SK-N-SH treated with all-trans-retinoic acid at 6 μM for 48 hours (cell line): ENCODE results near the gene NASP.
"Not testable (repeated sequence)": the region's sequence is repeated elsewhere in the genome, so short reads cannot be mapped to it uniquely, and the experiment has no call there.

Experiments
- ATAC-seq: fragments of 200-7000 bp; cut with Tn5 transposase; 3 replicates; pipeline ENCODE4 v1.9.1; 2020; ENCODE audit warnings: mild to moderate bottlenecking, moderate library complexity
- ARNTL ChIP-seq: fragments of 450-650 bp; formaldehyde crosslinking; IDR thresholded peaks from 2 replicates; pipeline ENCODE4 v1.5.0; 2020; ENCODE audit warnings: low read depth, mild to moderate bottlenecking, moderate library complexity, borderline replicate concordance
- BACH2 ChIP-seq: fragments of 250-450 bp; sonication (Bioruptor Pico); IDR thresholded peaks from 2 replicates; pipeline ENCODE4 v1.9.0; 2021; ENCODE audit warnings: mild to moderate bottlenecking, borderline replicate concordance
- CSDC2 ChIP-seq: fragments of 250-450 bp; sonication (Bioruptor Pico); IDR thresholded peaks from 2 replicates; pipeline ENCODE4 v1.5.0; 2020; ENCODE audit warnings: mild to moderate bottlenecking, moderate library complexity
- CSRNP3 ChIP-seq: fragments of 250-450 bp; sonication (Bioruptor Pico); IDR thresholded peaks from 2 replicates; pipeline ENCODE4 v1.5.1; 2021; ENCODE audit warnings: mild to moderate bottlenecking, moderate library complexity
- ESRRG ChIP-seq: fragments of 250-450 bp; sonication (Bioruptor Pico); IDR thresholded peaks from 2 replicates; pipeline ENCODE4 v1.6.1; 2021; ENCODE audit warnings: mild to moderate bottlenecking
- POU6F1 ChIP-seq: fragments of 250-450 bp; sonication (Bioruptor Pico); IDR thresholded peaks from 2 replicates; pipeline ENCODE4 v1.8.0; 2021; ENCODE audit warnings: low read depth, mild to moderate bottlenecking, moderate library complexity, borderline replicate concordance
- PPARA ChIP-seq: fragments of 250-450 bp; sonication (Bioruptor Pico); IDR thresholded peaks from 2 replicates; pipeline ENCODE4 v1.5.0; 2020; ENCODE audit warnings: mild to moderate bottlenecking, borderline replicate concordance
- RARB ChIP-seq: fragments of 250-450 bp; sonication (Bioruptor Pico); IDR thresholded peaks from 2 replicates; pipeline ENCODE4 v1.8.0; 2021; ENCODE audit warnings: mild to moderate bottlenecking, moderate library complexity
- SNAI2 ChIP-seq: fragments of 250-450 bp; sonication (Bioruptor Pico); IDR thresholded peaks from 2 replicates; pipeline ENCODE4 v1.5.0; 2020; ENCODE audit warnings: mild to moderate bottlenecking, moderate library complexity
- TCF4 ChIP-seq: fragments of 250-450 bp; sonication (Bioruptor Pico); IDR thresholded peaks from 2 replicates; pipeline ENCODE4 v1.8.0; 2021; ENCODE audit warnings: mild to moderate bottlenecking, moderate library complexity, borderline replicate concordance
- ZC3H10 ChIP-seq: fragments of 250-450 bp; sonication (Bioruptor Pico); IDR thresholded peaks from 2 replicates; pipeline ENCODE4 v1.5.1; 2021; ENCODE audit warnings: mild to moderate bottlenecking, moderate library complexity
- ZFP3 ChIP-seq: fragments of 250-450 bp; sonication (Bioruptor Pico); IDR thresholded peaks from 2 replicates; pipeline ENCODE4 v1.5.0; 2020; ENCODE audit warnings: mild to moderate bottlenecking, moderate library complexity
- ZFP30 ChIP-seq: fragments of 450-650 bp; formaldehyde crosslinking; IDR thresholded peaks from 2 replicates; pipeline ENCODE4 v1.5.0; 2022; ENCODE audit warnings: mild to moderate bottlenecking, moderate library complexity
- ZNF565 ChIP-seq: fragments of 450-650 bp; formaldehyde crosslinking; conservative IDR thresholded peaks from 2 replicates; pipeline ENCODE4 v1.5.0; 2020; ENCODE audit warnings: low read depth, mild to moderate bottlenecking, moderate library complexity
- ZNF70 ChIP-seq: fragments of 450-650 bp; formaldehyde crosslinking; IDR thresholded peaks from 2 replicates; pipeline ENCODE4 v1.5.0; 2020; ENCODE audit warnings: mild to moderate bottlenecking, moderate library complexity
- TF ChIP-seq, protein P1 (sequence below): fragments of 250-450 bp; sonication (Bioruptor Pico); IDR thresholded peaks from 2 replicates; pipeline ENCODE4 v1.5.1; 2020; ENCODE audit warnings: low read depth, mild to moderate bottlenecking, moderate library complexity
- TF ChIP-seq, protein P2 (sequence below): fragments of 250-450 bp; sonication (Bioruptor Pico); IDR thresholded peaks from 2 replicates; pipeline ENCODE4 v1.8.0; 2020; ENCODE audit warnings: mild to moderate bottlenecking, moderate library complexity, borderline replicate concordance
- TF ChIP-seq, protein P3 (sequence below): fragments of 250-450 bp; sonication (Bioruptor Pico); IDR thresholded peaks from 2 replicates; pipeline ENCODE4 v1.5.0; 2020; ENCODE audit warnings: mild to moderate bottlenecking, moderate library complexity

NASP gene

GRCh38 chr1:45594412-45594811 lies 10.6 kb downstream of the NASP start:
- TF ChIP-seq PPARA (CRISPR knock-in tag) (no peak), SNAI2 (CRISPR knock-in tag) (no peak), BACH2 (CRISPR knock-in tag) (no peak), CSDC2 (CRISPR knock-in tag) (no peak), ZC3H10 (no peak), ZNF70 (CRISPR knock-in tag) (no peak), ZFP30 (CRISPR knock-in tag) (no peak)
- TF ChIP-seq, protein P1, sequence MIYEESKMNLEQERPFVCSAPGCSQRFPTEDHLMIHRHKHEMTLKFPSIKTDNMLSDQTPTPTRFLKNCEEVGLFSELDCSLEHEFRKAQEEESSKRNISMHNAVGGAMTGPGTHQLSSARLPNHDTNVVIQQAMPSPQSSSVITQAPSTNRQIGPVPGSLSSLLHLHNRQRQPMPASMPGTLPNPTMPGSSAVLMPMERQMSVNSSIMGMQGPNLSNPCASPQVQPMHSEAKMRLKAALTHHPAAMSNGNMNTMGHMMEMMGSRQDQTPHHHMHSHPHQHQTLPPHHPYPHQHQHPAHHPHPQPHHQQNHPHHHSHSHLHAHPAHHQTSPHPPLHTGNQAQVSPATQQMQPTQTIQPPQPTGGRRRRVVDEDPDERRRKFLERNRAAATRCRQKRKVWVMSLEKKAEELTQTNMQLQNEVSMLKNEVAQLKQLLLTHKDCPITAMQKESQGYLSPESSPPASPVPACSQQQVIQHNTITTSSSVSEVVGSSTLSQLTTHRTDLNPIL (CRISPR knock-in tag): no peak

GRCh38 chr1:45596765-45597164 lies 12.9 kb downstream of the NASP start:
- ATAC-seq: not testable (repeated sequence)

More at GRCh38 chr1:45594412-45594811, 10.6 kb downstream of the NASP start:
- no peak for ATAC-seq

- TF ChIP-seq, protein P2, sequence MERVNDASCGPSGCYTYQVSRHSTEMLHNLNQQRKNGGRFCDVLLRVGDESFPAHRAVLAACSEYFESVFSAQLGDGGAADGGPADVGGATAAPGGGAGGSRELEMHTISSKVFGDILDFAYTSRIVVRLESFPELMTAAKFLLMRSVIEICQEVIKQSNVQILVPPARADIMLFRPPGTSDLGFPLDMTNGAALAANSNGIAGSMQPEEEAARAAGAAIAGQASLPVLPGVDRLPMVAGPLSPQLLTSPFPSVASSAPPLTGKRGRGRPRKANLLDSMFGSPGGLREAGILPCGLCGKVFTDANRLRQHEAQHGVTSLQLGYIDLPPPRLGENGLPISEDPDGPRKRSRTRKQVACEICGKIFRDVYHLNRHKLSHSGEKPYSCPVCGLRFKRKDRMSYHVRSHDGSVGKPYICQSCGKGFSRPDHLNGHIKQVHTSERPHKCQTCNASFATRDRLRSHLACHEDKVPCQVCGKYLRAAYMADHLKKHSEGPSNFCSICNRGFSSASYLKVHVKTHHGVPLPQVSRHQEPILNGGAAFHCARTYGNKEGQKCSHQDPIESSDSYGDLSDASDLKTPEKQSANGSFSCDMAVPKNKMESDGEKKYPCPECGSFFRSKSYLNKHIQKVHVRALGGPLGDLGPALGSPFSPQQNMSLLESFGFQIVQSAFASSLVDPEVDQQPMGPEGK (CRISPR knock-in tag): no peak
- TF ChIP-seq ZFP3: no peak
- TF ChIP-seq, protein P3, sequence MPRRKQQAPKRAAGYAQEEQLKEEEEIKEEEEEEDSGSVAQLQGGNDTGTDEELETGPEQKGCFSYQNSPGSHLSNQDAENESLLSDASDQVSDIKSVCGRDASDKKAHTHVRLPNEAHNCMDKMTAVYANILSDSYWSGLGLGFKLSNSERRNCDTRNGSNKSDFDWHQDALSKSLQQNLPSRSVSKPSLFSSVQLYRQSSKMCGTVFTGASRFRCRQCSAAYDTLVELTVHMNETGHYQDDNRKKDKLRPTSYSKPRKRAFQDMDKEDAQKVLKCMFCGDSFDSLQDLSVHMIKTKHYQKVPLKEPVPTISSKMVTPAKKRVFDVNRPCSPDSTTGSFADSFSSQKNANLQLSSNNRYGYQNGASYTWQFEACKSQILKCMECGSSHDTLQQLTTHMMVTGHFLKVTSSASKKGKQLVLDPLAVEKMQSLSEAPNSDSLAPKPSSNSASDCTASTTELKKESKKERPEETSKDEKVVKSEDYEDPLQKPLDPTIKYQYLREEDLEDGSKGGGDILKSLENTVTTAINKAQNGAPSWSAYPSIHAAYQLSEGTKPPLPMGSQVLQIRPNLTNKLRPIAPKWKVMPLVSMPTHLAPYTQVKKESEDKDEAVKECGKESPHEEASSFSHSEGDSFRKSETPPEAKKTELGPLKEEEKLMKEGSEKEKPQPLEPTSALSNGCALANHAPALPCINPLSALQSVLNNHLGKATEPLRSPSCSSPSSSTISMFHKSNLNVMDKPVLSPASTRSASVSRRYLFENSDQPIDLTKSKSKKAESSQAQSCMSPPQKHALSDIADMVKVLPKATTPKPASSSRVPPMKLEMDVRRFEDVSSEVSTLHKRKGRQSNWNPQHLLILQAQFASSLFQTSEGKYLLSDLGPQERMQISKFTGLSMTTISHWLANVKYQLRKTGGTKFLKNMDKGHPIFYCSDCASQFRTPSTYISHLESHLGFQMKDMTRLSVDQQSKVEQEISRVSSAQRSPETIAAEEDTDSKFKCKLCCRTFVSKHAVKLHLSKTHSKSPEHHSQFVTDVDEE (CRISPR knock-in tag): no peak
- no peak for TF ChIP-seq RARB (CRISPR knock-in tag)
- TF ChIP-seq CSRNP3: no peak
- TF ChIP-seq CSDC2 (CRISPR knock-in tag): no peak
- TF ChIP-seq SNAI2 (CRISPR knock-in tag): no peak
- no peak for TF ChIP-seq ESRRG (CRISPR knock-in tag)
- TF ChIP-seq TCF4 (CRISPR knock-in tag): no peak
- no peak for TF ChIP-seq ARNTL (CRISPR knock-in tag)
- TF ChIP-seq POU6F1 (CRISPR knock-in tag): no peak
- no peak for TF ChIP-seq ZNF565 (CRISPR knock-in tag)
- no peak for ATAC-seq
Measured at GRCh38 chr1:45604239-45604638, 20.4 kb downstream of the NASP start.

DNA sequence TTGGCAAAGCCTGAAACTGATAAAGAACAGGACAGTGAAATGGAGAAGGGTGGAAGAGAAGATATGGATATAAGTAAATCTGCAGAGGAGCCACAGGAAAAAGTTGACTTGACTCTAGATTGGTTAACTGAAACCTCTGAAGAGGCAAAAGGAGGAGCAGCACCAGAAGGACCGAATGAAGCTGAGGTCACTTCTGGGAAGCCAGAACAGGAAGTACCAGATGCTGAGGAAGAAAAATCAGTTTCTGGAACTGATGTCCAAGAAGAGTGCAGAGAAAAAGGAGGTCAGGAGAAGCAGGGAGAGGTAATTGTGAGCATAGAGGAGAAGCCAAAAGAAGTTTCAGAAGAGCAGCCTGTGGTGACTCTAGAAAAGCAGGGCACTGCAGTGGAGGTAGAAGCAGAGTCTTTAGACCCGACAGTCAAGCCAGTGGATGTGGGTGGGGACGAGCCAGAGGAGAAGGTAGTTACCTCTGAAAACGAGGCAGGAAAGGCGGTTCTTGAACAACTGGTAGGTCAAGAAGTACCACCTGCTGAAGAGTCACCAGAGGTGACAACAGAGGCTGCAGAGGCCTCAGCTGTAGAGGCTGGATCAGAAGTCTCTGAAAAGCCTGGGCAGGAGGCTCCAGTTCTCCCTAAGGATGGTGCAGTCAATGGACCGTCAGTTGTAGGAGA lies 23.7 kb downstream of the NASP start:
- TF ChIP-seq ZNF565 (CRISPR knock-in tag) (no peak), CSDC2 (CRISPR knock-in tag) (no peak), TCF4 (CRISPR knock-in tag) (no peak), BACH2 (CRISPR knock-in tag) (no peak), ZFP30 (CRISPR knock-in tag) (no peak)
- TF ChIP-seq, protein P2 (CRISPR knock-in tag): no peak
- ATAC-seq: no peak
